NCI-H2227 (cell line): ENCODE results near the gene EEF1G.
"Not testable (repeated sequence)": the region's sequence is repeated elsewhere in the genome, so short reads cannot be mapped to it uniquely, and the experiment has no call there.

Experiments
- DNase-seq: peaks from one replicate; lab custom pipeline; 2025; ENCODE audit not compliant: unreplicated experiment; lab: John Stamatoyannopoulos, UW

EEF1G gene, protein sequence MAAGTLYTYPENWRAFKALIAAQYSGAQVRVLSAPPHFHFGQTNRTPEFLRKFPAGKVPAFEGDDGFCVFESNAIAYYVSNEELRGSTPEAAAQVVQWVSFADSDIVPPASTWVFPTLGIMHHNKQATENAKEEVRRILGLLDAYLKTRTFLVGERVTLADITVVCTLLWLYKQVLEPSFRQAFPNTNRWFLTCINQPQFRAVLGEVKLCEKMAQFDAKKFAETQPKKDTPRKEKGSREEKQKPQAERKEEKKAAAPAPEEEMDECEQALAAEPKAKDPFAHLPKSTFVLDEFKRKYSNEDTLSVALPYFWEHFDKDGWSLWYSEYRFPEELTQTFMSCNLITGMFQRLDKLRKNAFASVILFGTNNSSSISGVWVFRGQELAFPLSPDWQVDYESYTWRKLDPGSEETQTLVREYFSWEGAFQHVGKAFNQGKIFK

DNA sequence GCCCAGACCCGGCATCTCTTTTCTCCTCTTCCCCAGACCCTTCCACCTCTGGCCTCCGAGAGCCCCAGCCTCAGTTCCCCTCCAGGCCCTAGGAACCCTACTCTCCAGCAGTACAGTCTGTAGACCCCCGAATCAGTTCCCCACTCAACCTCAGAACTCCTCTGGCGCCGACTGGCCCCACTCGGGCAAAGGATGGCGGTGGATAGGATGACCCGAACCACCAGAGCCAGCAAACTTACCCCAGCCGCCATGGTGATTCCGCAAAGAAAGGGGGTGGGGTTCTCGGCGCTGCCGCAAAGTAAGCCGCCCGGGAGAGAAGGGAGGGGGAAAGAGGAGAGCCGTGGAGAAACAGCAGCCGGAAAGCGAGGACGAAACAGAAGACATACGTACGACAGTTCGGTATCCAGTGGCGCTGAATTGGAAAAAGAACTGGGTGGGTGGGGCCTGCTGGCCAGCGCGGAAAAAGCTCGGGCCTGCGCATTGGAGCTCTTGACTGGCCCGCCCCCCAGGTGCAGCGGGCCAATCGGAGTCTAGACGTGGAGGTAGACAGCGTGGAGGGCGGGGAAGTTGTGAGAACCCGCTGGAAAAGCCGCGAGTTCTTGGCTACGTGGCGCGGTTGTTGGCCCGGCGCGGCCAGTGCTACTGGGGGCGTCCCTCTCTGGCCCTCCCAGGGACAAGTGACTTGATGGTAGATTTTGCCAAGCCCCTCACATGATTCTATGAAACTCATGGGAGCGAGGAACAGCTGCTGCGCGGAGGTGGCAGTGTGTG is at the start of gene EEF1G:
Gene EEF1G (minus strand): TSS at position 300 of the 771 bp plus-strand sequence. CDS start 49 bp downstream, at position 251.
- DNase-seq = peak; percentile 99

- DNase-seq = no peak
Observed at GRCh38 chr11:62622476-62623089, 48.9 kb upstream of the EEF1G start.

- peak; percentile 99 for DNase-seq
Observed at GRCh38 chr11:62621567-62622470, 48.1 kb upstream of the EEF1G start, which contains the start of gene B3GAT3. Gene B3GAT3 (minus strand): TSS chr11:62621986. CDS start chr11:62621947, 39 bp downstream.

GRCh38 chr11:62621027-62621566 is 47.4 kb upstream of the EEF1G start:
- DNase-seq = no peak

GRCh38 chr11:62616957-62617356 is 43.3 kb upstream of the EEF1G start:
- DNase-seq = not testable (repeated sequence)

GRCh38 chr11:62615521-62615920 is 41.8 kb upstream of the EEF1G start:
- no peak for DNase-seq

DNA sequence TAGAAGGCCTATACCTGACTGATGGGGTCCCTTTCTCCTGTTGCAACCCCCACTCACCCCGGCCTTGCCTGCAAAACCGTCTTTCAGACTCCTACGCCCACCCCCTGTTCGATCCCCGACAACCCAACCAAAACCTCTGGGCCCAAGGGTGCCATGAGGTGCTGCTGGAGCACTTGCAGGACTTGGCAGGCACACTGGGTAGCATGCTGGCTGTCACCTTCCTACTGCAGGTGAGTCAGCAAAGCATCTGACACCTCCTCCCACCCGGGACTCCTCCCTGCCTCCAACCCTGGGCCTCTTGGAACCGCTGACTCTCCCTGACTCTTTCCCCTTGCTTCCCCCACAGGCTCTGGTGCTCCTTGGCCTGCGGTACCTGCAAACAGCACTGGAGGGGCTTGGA is 40.6 kb upstream of the EEF1G start:
- no peak for DNase-seq

DNA sequence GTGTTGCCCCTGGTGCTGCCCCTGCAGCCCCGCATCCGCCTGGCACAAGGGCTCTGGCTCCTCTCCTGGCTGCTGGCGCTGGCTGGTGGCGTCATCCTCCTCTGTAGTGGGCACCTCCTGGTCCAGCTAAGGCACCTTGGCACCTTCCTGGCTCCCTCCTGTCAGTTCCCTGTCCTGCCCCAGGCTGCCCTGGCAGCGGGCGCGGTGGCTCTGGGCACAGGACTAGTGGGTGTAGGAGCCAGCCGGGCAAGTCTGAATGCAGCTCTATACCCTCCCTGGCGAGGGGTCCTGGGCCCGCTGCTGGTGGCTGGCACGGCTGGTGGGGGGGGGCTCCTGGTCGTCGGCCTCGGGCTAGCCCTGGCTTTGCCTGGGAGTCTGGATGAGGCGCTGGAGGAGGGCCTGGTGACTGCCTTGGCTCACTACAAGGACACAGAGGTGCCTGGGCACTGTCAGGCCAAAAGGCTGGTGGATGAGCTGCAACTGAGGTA is 39.6 kb upstream of the EEF1G start:
- no peak for DNase-seq

DNA sequence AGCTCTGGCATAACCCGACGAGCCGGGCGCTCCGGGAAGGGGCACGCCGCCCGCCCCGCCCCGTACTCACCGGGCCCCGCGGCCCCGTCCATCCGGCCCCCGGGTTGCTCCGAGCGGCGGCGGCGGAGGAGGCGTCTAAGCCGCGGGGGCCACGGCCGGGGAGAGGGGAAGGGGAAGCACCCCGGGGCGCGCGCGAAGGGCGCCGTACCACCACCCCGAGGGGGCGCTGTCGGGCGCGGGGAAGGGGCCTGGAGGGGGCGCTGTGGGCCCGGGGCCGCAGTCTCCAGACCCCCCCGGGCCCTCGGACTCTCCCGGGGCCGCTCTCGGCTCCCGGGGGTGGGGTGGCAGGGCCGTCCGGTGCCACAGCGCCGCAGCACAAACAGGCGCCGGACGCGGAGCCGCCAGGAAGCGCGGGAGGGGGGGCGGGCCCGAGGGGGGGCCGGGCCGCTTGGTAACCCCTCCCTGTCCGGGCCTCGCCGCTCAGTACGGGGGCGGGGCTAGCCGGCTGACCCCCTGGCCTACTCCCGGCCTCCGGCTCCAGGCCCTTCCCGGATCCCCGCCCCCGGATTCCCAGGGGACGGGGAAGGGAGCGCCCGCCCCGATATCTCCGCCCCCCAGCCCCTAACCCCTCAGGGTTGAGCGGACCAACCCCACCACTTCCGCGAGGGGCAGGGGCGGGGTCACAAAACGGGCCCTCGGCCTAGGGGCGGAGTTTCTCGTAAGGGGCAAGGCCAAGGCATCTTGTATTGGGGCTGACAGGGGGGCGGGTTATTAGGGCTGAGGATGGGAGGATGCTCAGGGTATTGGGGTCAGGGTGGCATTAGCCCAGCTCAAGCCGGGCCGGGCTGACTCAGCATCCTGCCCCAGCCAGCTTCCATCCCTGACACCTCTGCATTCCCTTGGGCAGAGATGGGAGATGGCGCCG is 38.9 kb upstream of the EEF1G start, which contains the start of the genes EML3 and ROM1:
Gene EML3 (minus strand): TSS at position 410 of the 925 bp plus-strand sequence. CDS start 318 bp downstream, at position 92.
Gene ROM1 (plus strand): TSS at position 892 of the 925 bp plus-strand sequence. CDS start 25 bp downstream, at position 917.
- peak; percentile 83 for DNase-seq

DNA sequence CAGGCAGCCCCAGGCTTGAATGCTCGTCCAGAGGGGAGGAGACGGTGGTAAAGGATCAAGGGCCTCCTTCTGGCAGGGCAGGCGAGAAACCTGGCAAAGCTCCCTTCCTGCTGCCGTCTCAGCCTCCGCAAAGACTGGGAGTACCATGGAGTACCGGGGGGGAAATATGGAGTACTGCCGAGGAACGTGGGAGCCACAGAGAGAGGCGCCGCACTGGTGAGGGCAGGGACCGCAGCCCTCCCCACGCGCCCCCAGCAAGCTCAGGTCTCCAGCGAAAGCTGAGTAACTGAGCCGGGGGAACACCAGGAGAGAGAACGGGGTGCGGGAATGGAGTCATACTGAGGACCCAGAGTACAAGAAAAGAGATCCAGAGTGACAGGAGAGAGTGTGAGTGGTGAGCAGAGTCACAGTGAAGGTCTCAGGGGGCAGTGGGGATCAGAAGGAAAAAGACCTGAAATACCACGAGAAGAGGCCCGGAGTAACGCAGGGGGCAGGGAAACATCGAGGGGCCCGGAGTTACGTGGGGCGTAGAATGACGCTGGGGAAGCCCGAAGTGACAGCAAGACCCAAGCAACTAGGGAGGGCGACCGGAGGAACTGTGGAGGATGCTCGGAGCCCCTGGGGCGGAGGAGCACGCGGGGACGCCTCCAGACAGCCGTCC is 38.1 kb upstream of the EEF1G start:
- peak; percentile 60 for DNase-seq

DNA sequence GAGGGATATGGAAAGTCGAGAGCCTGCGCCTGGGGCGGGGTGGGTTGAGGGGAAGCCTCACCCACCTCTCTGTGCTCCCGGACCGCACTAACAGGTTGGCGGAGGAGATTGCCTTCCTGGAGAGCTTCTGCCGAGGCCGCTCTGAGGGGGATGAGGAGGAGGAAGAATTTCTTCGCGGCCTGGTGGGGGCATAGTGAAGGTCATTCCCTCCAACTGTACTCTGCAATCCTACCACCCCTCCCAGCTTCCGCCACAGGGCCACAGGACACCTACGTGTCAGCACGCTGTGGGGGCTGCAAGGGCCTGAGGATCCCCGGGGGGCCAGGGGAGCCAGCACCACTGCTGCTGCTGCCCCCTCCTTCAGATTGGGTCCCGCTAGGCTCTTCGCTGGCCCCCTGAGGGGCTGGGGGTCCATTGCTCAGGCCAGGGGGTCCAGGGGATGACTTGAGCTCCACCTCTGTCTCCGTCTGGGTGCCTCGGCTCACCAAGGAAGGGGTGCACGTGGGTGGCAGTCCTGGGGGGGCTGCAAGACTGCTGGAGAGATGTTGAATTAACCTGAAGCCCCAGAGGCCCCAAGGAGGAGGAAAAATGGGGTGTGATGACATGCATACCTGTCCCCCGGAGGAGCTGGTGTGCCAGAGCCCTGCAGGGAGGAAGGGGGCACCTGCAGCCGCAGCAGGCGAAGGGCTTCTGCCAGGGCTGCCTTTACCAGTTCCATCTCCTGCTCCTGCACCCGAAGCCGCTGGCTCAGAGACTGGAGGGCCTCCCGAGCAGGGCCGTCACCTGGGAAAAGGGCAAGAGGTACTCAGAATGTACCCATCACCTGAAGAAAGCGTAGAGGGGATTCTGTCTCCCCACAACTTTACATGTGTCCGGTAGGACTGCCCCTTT is 37.4 kb upstream of the EEF1G start:
- DNase-seq = no peak

GRCh38 chr11:62610403-62610802 is 36.7 kb upstream of the EEF1G start:
- DNase-seq = no peak

DNA sequence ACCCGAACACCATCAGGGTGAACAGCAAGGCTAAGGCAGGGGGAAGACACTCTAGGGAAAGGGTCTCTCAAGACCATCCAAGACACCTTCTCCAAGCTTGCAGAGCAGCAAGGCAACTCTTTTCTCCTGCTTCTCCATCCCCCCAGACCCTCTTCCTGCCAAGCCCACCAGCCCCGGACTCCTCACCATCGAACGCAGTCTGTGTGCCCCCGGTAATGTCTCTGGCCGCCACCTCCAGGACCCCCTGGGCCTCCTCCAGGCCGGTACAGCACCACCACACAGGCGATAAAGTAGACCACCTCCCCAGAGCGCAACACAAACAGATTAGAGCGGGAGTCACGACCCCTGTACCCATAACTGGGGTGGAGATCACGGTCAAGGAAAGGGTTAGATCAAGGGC is 35.1 kb upstream of the EEF1G start:
- no peak for DNase-seq

DNA sequence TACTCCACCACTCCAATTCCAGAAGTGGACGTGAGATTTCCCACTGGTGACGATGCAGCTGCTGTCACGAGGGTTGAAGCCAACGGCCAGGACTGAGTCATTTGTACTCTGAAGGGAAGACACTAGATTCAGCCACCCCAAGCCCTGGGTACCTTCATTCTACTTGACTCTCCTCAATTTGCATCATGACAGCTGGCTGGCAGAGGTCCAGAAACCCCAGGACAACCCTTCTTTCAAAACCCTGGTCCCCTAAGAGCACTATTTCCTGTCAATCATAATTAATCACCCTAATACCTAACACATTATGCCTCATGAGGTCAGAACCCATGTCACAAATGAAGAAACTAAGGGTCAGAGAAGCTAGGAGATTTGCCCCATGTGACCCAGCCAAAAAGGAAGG is 34.0 kb upstream of the EEF1G start:
- DNase-seq = no peak

DNA sequence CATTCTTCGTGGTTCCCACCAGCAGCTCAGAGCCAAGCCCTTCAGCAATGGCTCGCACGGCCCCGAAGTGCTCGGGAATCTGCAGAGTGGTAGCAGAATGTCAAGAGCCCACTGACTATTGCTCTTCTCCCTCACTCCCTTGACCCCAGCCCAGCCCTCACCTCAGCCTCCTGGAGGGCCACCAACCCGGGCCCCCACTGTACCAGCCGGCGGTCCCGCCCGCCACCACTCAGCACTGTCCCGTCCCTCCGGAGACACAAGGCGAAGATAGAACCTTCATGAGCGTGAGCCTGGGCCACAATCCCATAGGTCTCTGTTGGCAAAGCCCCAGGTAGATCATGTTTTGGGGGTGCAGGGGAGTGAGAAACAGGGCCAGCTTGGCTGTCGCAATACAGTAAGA is 32.2 kb upstream of the EEF1G start:
- DNase-seq = no peak

- DNase-seq = no peak
Observed at GRCh38 chr11:62605467-62605866, 31.8 kb upstream of the EEF1G start.

DNA sequence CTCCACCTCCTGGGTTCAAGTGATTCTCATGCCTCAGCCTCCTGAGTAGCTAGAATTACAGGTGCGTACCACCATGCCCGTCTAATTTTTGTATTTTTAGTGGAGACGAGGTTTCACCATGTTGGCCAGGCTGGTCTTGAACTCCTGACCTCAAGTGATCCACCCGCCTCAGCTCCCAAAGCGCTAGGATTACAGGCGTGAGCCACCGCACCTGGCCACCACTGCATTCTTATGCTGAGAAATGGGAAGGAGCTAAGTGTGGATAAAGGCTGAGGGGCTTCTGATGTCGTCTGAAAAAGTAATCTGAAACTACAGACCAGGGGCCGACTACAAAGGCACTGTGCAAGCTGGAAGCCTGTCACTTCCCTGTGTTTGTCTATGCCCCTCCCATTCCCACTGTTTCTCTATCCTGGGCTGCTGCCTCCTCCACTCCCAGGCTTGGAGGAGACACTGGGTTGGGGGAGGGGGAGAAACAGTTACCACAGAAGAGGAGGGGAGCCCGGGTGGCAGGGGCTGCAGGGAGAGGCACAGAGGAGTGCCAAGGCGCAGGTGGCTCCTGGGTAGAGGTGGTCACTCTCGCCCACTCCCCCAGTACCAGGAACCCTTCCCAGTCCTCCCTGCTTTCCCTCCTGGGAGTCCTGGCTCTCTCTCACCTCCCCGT is 30.9 kb upstream of the EEF1G start:
- DNase-seq = peak; percentile 63
